Activated naive CD8-positive, alpha-beta T cell (primary cell): ENCODE results near the gene PLET1.

Experiments used
- H3K27ac Mint-ChIP-seq: one replicate; pipeline ENCODE4 v1.8.0; 2021; ENCODE audit warnings: mixed read lengths
- H3K27me3 Mint-ChIP-seq: one replicate; pipeline ENCODE4 v1.8.0; 2021; ENCODE audit warnings: mixed read lengths
- H3K36me3 Mint-ChIP-seq: one replicate; pipeline ENCODE4 v1.8.0; 2021; ENCODE audit warnings: mixed read lengths
- H3K4me1 Mint-ChIP-seq: one replicate; pipeline ENCODE4 v1.8.0; 2021; ENCODE audit warnings: low read depth, mixed read lengths
- H3K4me3 Mint-ChIP-seq: one replicate; pipeline ENCODE4 v1.8.0; 2021; ENCODE audit warnings: mild to moderate bottlenecking, mixed read lengths
- H3K9me3 Mint-ChIP-seq: one replicate; pipeline ENCODE4 v1.8.0; 2021; ENCODE audit warnings: low read depth, mixed read lengths

The PLET1 gene

GRCh38 chr11:112273066-112273465 is 12.4 kb upstream of the PLET1 start:
- Mint-ChIP-seq H3K9me3 (no peaks in the 10 kb centered on the region), H3K27ac (no peak overlapping the region), H3K27me3 (no peaks in the 10 kb centered on the region), H3K4me1 (no peaks in the 10 kb centered on the region), H3K4me3 (no peak overlapping the region), H3K36me3 (peaks cover 3% of the 10 kb centered on the region)

- Mint-ChIP-seq H3K27ac (no peak overlapping the region), H3K4me1 (no peaks in the 10 kb centered on the region), H3K36me3 (peaks cover 3% of the 10 kb centered on the region), H3K9me3 (no peaks in the 10 kb centered on the region), H3K27me3 (no peaks in the 10 kb centered on the region), H3K4me3 (no peak overlapping the region)
Observed at GRCh38 chr11:112271242-112271641, 10.6 kb upstream of the PLET1 start.

GRCh38 chr11:112270551-112271180 is 10.0 kb upstream of the PLET1 start:
- no peaks in the 10 kb centered on the region for H3K4me1 Mint-ChIP-seq
- no peaks in the 10 kb centered on the region for H3K9me3 Mint-ChIP-seq
- no peak overlapping the region for H3K27ac Mint-ChIP-seq
- H3K4me3 Mint-ChIP-seq = no peak overlapping the region
- peaks cover 3% of the 10 kb centered on the region for H3K36me3 Mint-ChIP-seq
- H3K27me3 Mint-ChIP-seq = no peaks in the 10 kb centered on the region

GRCh38 chr11:112269139-112269538 is 8.5 kb upstream of the PLET1 start:
- Mint-ChIP-seq H3K9me3 (no peaks in the 10 kb centered on the region), H3K36me3 (peaks cover 3% of the 10 kb centered on the region), H3K27ac (no peak overlapping the region), H3K4me3 (no peak overlapping the region), H3K4me1 (no peaks in the 10 kb centered on the region), H3K27me3 (no peaks in the 10 kb centered on the region)

GRCh38 chr11:112268406-112268805 is 7.7 kb upstream of the PLET1 start:
- no peak overlapping the region for H3K4me3 Mint-ChIP-seq
- H3K27me3 Mint-ChIP-seq = no peaks in the 10 kb centered on the region
- peaks cover 3% of the 10 kb centered on the region for H3K36me3 Mint-ChIP-seq

GRCh38 chr11:112267188-112267591 is 6.5 kb upstream of the PLET1 start:
- H3K27ac Mint-ChIP-seq = no peak overlapping the region
- H3K4me3 Mint-ChIP-seq = no peak overlapping the region
- no peaks in the 10 kb centered on the region for H3K9me3 Mint-ChIP-seq
- no peaks in the 10 kb centered on the region for H3K27me3 Mint-ChIP-seq
- H3K4me1 Mint-ChIP-seq = no peaks in the 10 kb centered on the region
- peaks cover 3% of the 10 kb centered on the region for H3K36me3 Mint-ChIP-seq

More at GRCh38 chr11:112268406-112268805, 7.7 kb upstream of the PLET1 start:
- H3K9me3 Mint-ChIP-seq = no peaks in the 10 kb centered on the region
- H3K27ac Mint-ChIP-seq = no peak overlapping the region
- no peaks in the 10 kb centered on the region for H3K4me1 Mint-ChIP-seq

GRCh38 chr11:112266410-112266778 is 5.7 kb upstream of the PLET1 start:
- Mint-ChIP-seq H3K36me3 (peaks cover 3% of the 10 kb centered on the region), H3K9me3 (no peaks in the 10 kb centered on the region), H3K4me3 (no peak overlapping the region), H3K4me1 (no peaks in the 10 kb centered on the region), H3K27me3 (no peaks in the 10 kb centered on the region), H3K27ac (no peak overlapping the region)

- Mint-ChIP-seq H3K27me3 (no peaks in the 10 kb centered on the region), H3K27ac (no peak overlapping the region), H3K9me3 (no peaks in the 10 kb centered on the region), H3K4me1 (no peaks in the 10 kb centered on the region), H3K4me3 (no peak overlapping the region), H3K36me3 (peaks cover 3% of the 10 kb centered on the region)
Observed at GRCh38 chr11:112265659-112266409, 5.2 kb upstream of the PLET1 start.

- Mint-ChIP-seq H3K4me1 (no peaks in the 10 kb centered on the region), H3K4me3 (no peak overlapping the region), H3K9me3 (no peaks in the 10 kb centered on the region), H3K36me3 (peaks cover 2% of the 10 kb centered on the region), H3K27me3 (no peaks in the 10 kb centered on the region), H3K27ac (no peak overlapping the region)
Observed at GRCh38 chr11:112255067-112255720, 5.5 kb downstream of the PLET1 start.

- H3K27me3 Mint-ChIP-seq = no peaks in the 10 kb centered on the region
- H3K27ac Mint-ChIP-seq = no peak overlapping the region
- no peaks in the 10 kb centered on the region for H3K9me3 Mint-ChIP-seq
- H3K4me1 Mint-ChIP-seq = no peaks in the 10 kb centered on the region
- no peak overlapping the region for H3K4me3 Mint-ChIP-seq
- peaks cover 2% of the 10 kb centered on the region for H3K36me3 Mint-ChIP-seq
Observed at GRCh38 chr11:112253605-112254242, 6.9 kb downstream of the PLET1 start.

- Mint-ChIP-seq H3K9me3 (peaks cover 11% of the 10 kb centered on the region), H3K27me3 (no peaks in the 10 kb centered on the region), H3K27ac (no peak overlapping the region), H3K36me3 (peaks cover 2% of the 10 kb centered on the region), H3K4me1 (no peaks in the 10 kb centered on the region), H3K4me3 (no peak overlapping the region)
Observed at GRCh38 chr11:112249871-112250610, 10.6 kb downstream of the PLET1 start.

- no peaks in the 10 kb centered on the region for H3K4me1 Mint-ChIP-seq
- H3K4me3 Mint-ChIP-seq = no peak overlapping the region
- H3K36me3 Mint-ChIP-seq = peaks cover 9% of the 10 kb centered on the region
- no peaks in the 10 kb centered on the region for H3K27me3 Mint-ChIP-seq
- no peak overlapping the region for H3K27ac Mint-ChIP-seq
- peaks cover 12% of the 10 kb centered on the region for H3K9me3 Mint-ChIP-seq
Observed at GRCh38 chr11:112248201-112248600, 12.5 kb downstream of the PLET1 start.

GRCh38 chr11:112247201-112247600 is 13.5 kb downstream of the PLET1 start:
- H3K9me3 Mint-ChIP-seq = peaks cover 12% of the 10 kb centered on the region
- H3K27me3 Mint-ChIP-seq = no peaks in the 10 kb centered on the region
- H3K27ac Mint-ChIP-seq = no peak overlapping the region
- H3K4me1 Mint-ChIP-seq = no peaks in the 10 kb centered on the region
- no peak overlapping the region for H3K4me3 Mint-ChIP-seq
- peaks cover 11% of the 10 kb centered on the region for H3K36me3 Mint-ChIP-seq

- no peak overlapping the region for H3K27ac Mint-ChIP-seq
- H3K36me3 Mint-ChIP-seq = peaks cover 32% of the 10 kb centered on the region
- H3K9me3 Mint-ChIP-seq = peaks cover 10% of the 10 kb centered on the region
- H3K4me1 Mint-ChIP-seq = no peaks in the 10 kb centered on the region
- H3K27me3 Mint-ChIP-seq = no peaks in the 10 kb centered on the region
- H3K4me3 Mint-ChIP-seq = no peak overlapping the region
Observed at GRCh38 chr11:112241486-112241885, 19.2 kb downstream of the PLET1 start.
